CD14-positive monocyte (primary cell): Measurements from ENCODE around the gene XYLT1. TPM values are rescaled to one million over a fixed set of nuclear protein-coding genes. Genes with fewer than 3 reads are reported as not detected.
A peak's percentile ranks its signal among the peaks of the same experiment; 100 is the strongest.

ENCODE experiments used
- DNase-seq, 3 donors: peaks; one replicate each; pipeline ENCODE4 v3.0.0-alpha.2; 2011 to 2022
- H2AFZ ChIP-seq: 2 replicates; pipeline ENCODE4 v1.6.0; 2012; ENCODE audit warnings: mild to moderate bottlenecking, low read depth, low read length, inconsistent platforms; ENCODE audit not compliant: insufficient read depth, poor library complexity, severe bottlenecking
- H3K27ac ChIP-seq, 2 donors: 1 replicate in 1 of 2; 2 replicates in 1 of 2; pipeline ENCODE4 v1.5.1; 2012 to 2013; ENCODE audit warnings: low read length in 2 of 2, control low read depth in 1 of 2, inconsistent platforms in 1 of 2, low read depth in 1 of 2, mild to moderate bottlenecking in 1 of 2
- H3K27me3 ChIP-seq, 2 donors: one replicate each; pipeline versions ENCODE4 v1.6.0 to v1.6.1; 2011 to 2013; ENCODE audit warnings: low read length in 2 of 2; ENCODE audit not compliant: control insufficient read depth in 2 of 2, insufficient read depth in 2 of 2
- H3K36me3 ChIP-seq, 2 donors: replicated peaks in 1 of 2; 1 replicate in 1 of 2; 2 replicates in 1 of 2; pipeline versions ENCODE4 v1.5.1 to v1.6.1; 2012 to 2013; ENCODE audit warnings: low read length in 2 of 2, control low read depth in 1 of 2, inconsistent platforms in 1 of 2, mild to moderate bottlenecking in 1 of 2; ENCODE audit not compliant: insufficient read depth in 2 of 2, control insufficient read depth in 1 of 2
- H3K4me1 ChIP-seq, 2 donors: 1 replicate in 1 of 2; 2 replicates in 1 of 2; pipeline versions ENCODE4 v1.5.1 to v1.6.1; 2012 to 2013; ENCODE audit warnings: low read length in 2 of 2, control low read depth in 1 of 2, inconsistent platforms in 1 of 2, mild to moderate bottlenecking in 1 of 2, moderate library complexity in 1 of 2; ENCODE audit not compliant: insufficient read depth in 2 of 2, control insufficient read depth in 1 of 2
- H3K4me2 ChIP-seq: replicated peaks from 2 replicates; pipeline ENCODE3; 2012; ENCODE audit warnings: low read length, moderate library complexity, mild to moderate bottlenecking; ENCODE audit not compliant: poor library complexity, severe bottlenecking; ENCODE audit errors: extremely low read depth
- H3K4me3 ChIP-seq, 3 experiments: fragments of 200-600 bp in 1 of 3; sonication (generic) in 1 of 3; replicated peaks in 1 of 3; 1 replicate in 2 of 3; 2 replicates in 1 of 3; pipeline ENCODE4 v1.5.1; 2011 to 2013; ENCODE audit warnings: low read length in 3 of 3, mild to moderate bottlenecking in 3 of 3, control low read depth in 2 of 3, low read depth in 2 of 3, inconsistent platforms in 1 of 3, moderate library complexity in 1 of 3
- H3K79me2 ChIP-seq: 2 replicates; pipeline ENCODE4 v1.6.0; 2012; ENCODE audit warnings: mild to moderate bottlenecking, control low read depth, inconsistent platforms, low read length, moderate library complexity; ENCODE audit not compliant: insufficient read depth
- H3K9ac ChIP-seq: 2 replicates; pipeline ENCODE4 v1.6.0; 2017; ENCODE audit warnings: low read length, mild to moderate bottlenecking; ENCODE audit not compliant: insufficient read depth, poor library complexity, severe bottlenecking
- H3K9me3 ChIP-seq, 2 donors: replicated peaks in 1 of 2; 1 replicate in 1 of 2; 2 replicates in 1 of 2; pipeline versions ENCODE4 v1.5.1 to v1.6.1; 2012 to 2013; ENCODE audit warnings: low read length in 2 of 2, control low read depth in 1 of 2; ENCODE audit not compliant: control insufficient read depth in 1 of 2, insufficient read depth in 1 of 2
- H4K20me1 ChIP-seq: 2 replicates; pipeline ENCODE4 v1.6.0; 2012; ENCODE audit warnings: mild to moderate bottlenecking, low read length, control low read depth, moderate library complexity; ENCODE audit not compliant: insufficient read depth
- H3K27ac Mint-ChIP-seq, 7 donors: one replicate each; pipeline ENCODE4 v1.8.0; 2020; ENCODE audit warnings: mild to moderate bottlenecking in 7 of 7, mixed read lengths in 7 of 7, moderate library complexity in 6 of 7, inconsistent platforms in 2 of 7
- H3K27me3 Mint-ChIP-seq, 3 donors: one replicate each; pipeline ENCODE4 v1.8.0; 2021 to 2022; ENCODE audit warnings: low read depth in 3 of 3, mild to moderate bottlenecking in 3 of 3, mixed read lengths in 3 of 3, moderate library complexity in 3 of 3, inconsistent platforms in 1 of 3
- H3K36me3 Mint-ChIP-seq, 2 donors: one replicate each; pipeline ENCODE4 v1.8.0; 2020; ENCODE audit warnings: mixed read lengths in 2 of 2, inconsistent platforms in 1 of 2, mild to moderate bottlenecking in 1 of 2
- H3K4me1 Mint-ChIP-seq: one replicate; pipeline ENCODE4 v1.8.0; 2020; ENCODE audit warnings: mild to moderate bottlenecking, mixed read lengths
- H3K4me3 Mint-ChIP-seq, 2 donors: one replicate each; pipeline ENCODE4 v1.8.0; 2020; ENCODE audit warnings: mild to moderate bottlenecking in 2 of 2, mixed read lengths in 2 of 2, moderate library complexity in 1 of 2
- H3K9me3 Mint-ChIP-seq, 7 donors: one replicate each; pipeline ENCODE4 v1.8.0; 2020 to 2022; ENCODE audit warnings: mixed read lengths in 7 of 7, mild to moderate bottlenecking in 6 of 7, moderate library complexity in 6 of 7, inconsistent platforms in 2 of 7
- WGBS: methylation state at CpG from one replicate; pipeline ENCODE4 v1.1.5; 2013; ENCODE audit warnings: missing lambda C conversion rate; ENCODE audit not compliant: insufficient coverage; 5-methylcytosine and 5-hydroxymethylcytosine counted together
- intact Hi-C, 2 donors: fragments of 100-400 bp; cut with micrococcal nuclease; formaldehyde crosslinking; loops; one replicate each; pipeline versions ENCODE4 v1.15.0 to v1.15.1; 2023
- polyA plus RNA-seq, 3 donors: library from polyadenylated mRNA; depleted of rRNA in 1 of 3; unstranded in 2 of 3; stranded (reverse) in 1 of 3; fragments of 300-500 nt in 2 of 3; fragments of >200 nt in 1 of 3; fragmentation: Illumina TruSeq in 2 of 3; gene quantifications; 1 replicate in 2 of 3; 2 replicates in 1 of 3; pipeline ENCODE4 v1.2.3, GENCODE V29; 2012 to 2021
- TF ChIP-seq, protein P1 (sequence below): fragments of 200-600 bp; IDR thresholded peaks from one replicate; pipeline ENCODE4 v1.8.0; 2022; ENCODE audit warnings: antibody characterized with exemption, mild to moderate bottlenecking

The XYLT1 gene
- polyA plus RNA-seq, 3 donors, result 0.51 to 9.4 (median 1.6) TPM

DNA sequence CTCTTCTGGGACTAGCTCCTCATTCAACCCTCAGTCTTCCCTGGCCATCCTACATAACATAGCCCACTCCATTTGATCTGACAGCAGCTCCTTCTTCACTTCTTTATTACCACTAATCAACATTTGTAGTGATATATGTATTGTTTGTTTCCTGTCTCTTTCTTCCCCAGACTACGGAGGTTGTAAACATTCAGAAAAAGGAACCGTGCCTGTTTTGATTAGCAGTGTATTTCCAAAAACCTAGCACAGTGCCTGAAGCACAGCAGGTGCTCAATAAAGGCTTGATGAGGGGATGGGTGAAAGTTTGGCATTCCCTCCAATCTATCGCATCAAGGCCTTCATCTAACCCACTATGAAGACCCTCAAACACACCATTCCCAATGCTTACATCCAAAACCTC is 150.8 kb downstream of the XYLT1 start:
- WGBS, result no CpG with 5 or more reads among the region's 3 CpGs
- H3K4me1 ChIP-seq, result peaks cover 66 to 71% of the 10 kb centered on the region in 2 donors
- peak overlapping the region; percentile 73 to 96 (median 83) for H3K27ac Mint-ChIP-seq

DNA sequence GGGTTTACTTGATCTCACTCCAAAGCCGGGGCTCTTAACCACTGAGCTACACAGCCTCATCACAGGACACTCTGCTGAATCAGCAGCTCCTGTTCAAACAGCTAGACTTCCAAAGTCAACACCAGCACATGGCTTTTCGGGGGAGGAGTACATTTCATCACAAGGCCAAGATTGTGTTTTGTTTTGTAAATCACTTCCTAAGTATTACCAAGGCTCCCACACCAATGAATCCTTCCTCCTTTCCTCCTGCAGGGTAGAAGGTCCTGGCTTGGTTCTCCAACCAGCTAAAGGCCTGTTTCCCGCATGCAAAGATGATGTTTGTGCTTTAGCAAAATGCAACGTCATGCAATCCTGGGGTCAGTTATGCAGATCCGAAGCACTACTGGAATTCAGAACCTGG is 152.5 kb downstream of the XYLT1 start:
- no peaks in the 10 kb centered on the region for H3K36me3 ChIP-seq
- H3K27ac ChIP-seq, result peak overlapping the region in 1 of 2 donors; percentile 89
- H3K4me3 Mint-ChIP-seq, result no peak overlapping the region
- peaks cover 62 to 65% of the 10 kb centered on the region in 2 donors for H3K4me1 ChIP-seq
- H3K9me3 ChIP-seq, result no peaks in the 10 kb centered on the region
- H3K9ac ChIP-seq, result no peak overlapping the region
- H3K27ac Mint-ChIP-seq, result peak overlapping the region; percentile 71 to 96 (median 83)
- H3K9me3 Mint-ChIP-seq, result peaks cover 0 to 1% (median 0%) of the 10 kb centered on the region in 7 donors
- TF ChIP-seq, protein P1, sequence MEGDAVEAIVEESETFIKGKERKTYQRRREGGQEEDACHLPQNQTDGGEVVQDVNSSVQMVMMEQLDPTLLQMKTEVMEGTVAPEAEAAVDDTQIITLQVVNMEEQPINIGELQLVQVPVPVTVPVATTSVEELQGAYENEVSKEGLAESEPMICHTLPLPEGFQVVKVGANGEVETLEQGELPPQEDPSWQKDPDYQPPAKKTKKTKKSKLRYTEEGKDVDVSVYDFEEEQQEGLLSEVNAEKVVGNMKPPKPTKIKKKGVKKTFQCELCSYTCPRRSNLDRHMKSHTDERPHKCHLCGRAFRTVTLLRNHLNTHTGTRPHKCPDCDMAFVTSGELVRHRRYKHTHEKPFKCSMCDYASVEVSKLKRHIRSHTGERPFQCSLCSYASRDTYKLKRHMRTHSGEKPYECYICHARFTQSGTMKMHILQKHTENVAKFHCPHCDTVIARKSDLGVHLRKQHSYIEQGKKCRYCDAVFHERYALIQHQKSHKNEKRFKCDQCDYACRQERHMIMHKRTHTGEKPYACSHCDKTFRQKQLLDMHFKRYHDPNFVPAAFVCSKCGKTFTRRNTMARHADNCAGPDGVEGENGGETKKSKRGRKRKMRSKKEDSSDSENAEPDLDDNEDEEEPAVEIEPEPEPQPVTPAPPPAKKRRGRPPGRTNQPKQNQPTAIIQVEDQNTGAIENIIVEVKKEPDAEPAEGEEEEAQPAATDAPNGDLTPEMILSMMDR, result no peak
- H3K4me1 Mint-ChIP-seq, result peaks cover 78% of the 10 kb centered on the region
- no peaks in the 10 kb centered on the region for H3K27me3 ChIP-seq
- H3K79me2 ChIP-seq, result peaks cover 67% of the 10 kb centered on the region
- DNase-seq, result peak; percentile 63 to 70 (median 67)
- no peak overlapping the region for H2AFZ ChIP-seq
- intact Hi-C loops, result no loop called here
- peaks cover 0 to 3% (median 3%) of the 10 kb centered on the region in 3 donors for H3K27me3 Mint-ChIP-seq
- no peak overlapping the region for H3K4me3 ChIP-seq
- peaks cover 6 to 9% of the 10 kb centered on the region in 2 donors for H3K36me3 Mint-ChIP-seq
- WGBS, result 29% methylated on average over 3 of the region's 5 CpGs
- peaks cover 3% of the 10 kb centered on the region for H4K20me1 ChIP-seq
- H3K4me2 ChIP-seq, result no peak overlapping the region

More for the DNA sequence above, 150.8 kb downstream of the XYLT1 start:
- peak overlapping the region in 1 of 3 experiments; percentile 12 for H3K4me3 ChIP-seq
- TF ChIP-seq, protein P1, result no peak
- H3K27ac ChIP-seq, result peak overlapping the region; percentile 43 to 89
- no peaks in the 10 kb centered on the region for H3K9me3 ChIP-seq
- peak in 1 of 3 donors; percentile 35 for DNase-seq
- peaks cover 64% of the 10 kb centered on the region for H3K79me2 ChIP-seq
- peak overlapping the region in 1 of 2 donors; percentile 59 for H3K4me3 Mint-ChIP-seq
- H3K36me3 ChIP-seq, result no peaks in the 10 kb centered on the region
- H3K9me3 Mint-ChIP-seq, result peaks cover 0 to 2% (median 0%) of the 10 kb centered on the region in 7 donors
- H4K20me1 ChIP-seq, result no peaks in the 10 kb centered on the region
- intact Hi-C loops, result loop anchor here (2.0 to 10.0 kb wide), 4 partner anchors 23 to 63 kb away; no protein-coding TSS in a partner anchor
- peak overlapping the region; percentile 14 for H3K4me2 ChIP-seq
- peaks cover 6 to 7% of the 10 kb centered on the region in 2 donors for H3K36me3 Mint-ChIP-seq
- no peaks in the 10 kb centered on the region for H3K27me3 ChIP-seq
- peaks cover 72% of the 10 kb centered on the region for H3K4me1 Mint-ChIP-seq
- no peak overlapping the region for H2AFZ ChIP-seq
- peaks cover 0 to 3% (median 3%) of the 10 kb centered on the region in 3 donors for H3K27me3 Mint-ChIP-seq
- H3K9ac ChIP-seq, result no peak overlapping the region
